Ovary (tissue), 9 donors: ENCODE results near the gene MAST1. TPM values are rescaled to one million over a fixed set of nuclear protein-coding genes. Genes with fewer than 3 reads are reported as not detected.
A peak's percentile ranks its signal among the peaks of the same experiment; 100 is the strongest.

Experiments
- DNase-seq, 5 donors: peaks; one replicate each; pipeline ENCODE4 v3.0.0-alpha.2; 2019 to 2020
- H3K27ac ChIP-seq, 2 donors: fragments of 200-600 bp; one replicate each; pipeline versions ENCODE4 v1.5.1 to v1.8.0; 2019 to 2022
- H3K27me3 ChIP-seq: fragments of 200-600 bp; one replicate; pipeline ENCODE4 v1.8.0; 2022
- H3K36me3 ChIP-seq: fragments of 200-600 bp; sonication (generic); one replicate; pipeline ENCODE4 v1.5.1; 2019
- H3K4me1 ChIP-seq: one replicate; pipeline ENCODE4 v1.8.1; 2013; ENCODE audit warnings: mild to moderate bottlenecking, moderate library complexity; ENCODE audit not compliant: insufficient read depth
- H3K4me3 ChIP-seq: fragments of 200-600 bp; sonication (generic); one replicate; pipeline ENCODE4 v1.5.1; 2017
- H3K9me3 ChIP-seq, 2 donors: fragments of 200-600 bp in 1 of 2; sonication (generic) in 1 of 2; one replicate each; pipeline versions ENCODE4 v1.5.1 to v1.8.1; 2013 to 2019; ENCODE audit warnings: mild to moderate bottlenecking in 1 of 2, moderate library complexity in 1 of 2
- EP300 ChIP-seq: sonication (generic); formaldehyde crosslinking; IDR thresholded peaks from one replicate; pipeline ENCODE4 v1.6.1; 2017; ENCODE audit warnings: antibody characterized with exemption
- POLR2A ChIP-seq: fragments of 450-650 bp; IDR thresholded peaks from one replicate; pipeline ENCODE4 v1.6.1; 2017; ENCODE audit warnings: antibody characterized with exemption, mild to moderate bottlenecking, moderate library complexity
- WGBS, 3 donors: extraction: QIAGEN DNeasy Blood & Tissue Kit in 1 of 3; methylation state at CpG; one replicate each; pipeline versions ENCODE4 v1.1.5 to v1.1.7; 2013 to 2017; 5-methylcytosine and 5-hydroxymethylcytosine counted together
- intact Hi-C, 4 donors: fragments of 100-400 bp; cut with DNase I; formaldehyde crosslinking; loops; one replicate each; pipeline versions ENCODE4 v1.11.0 to v1.15.1; 2022 to 2023
- polyA plus RNA-seq, 2 donors: library from polyadenylated mRNA; stranded (reverse); fragments of 200-250 nt in 1 of 2; fragments of 350-450 nt in 1 of 2; fragmentation: Illumina TruSeq in 1 of 2; extraction: RNeasy Lipid Tissue Mini Kit (QIAGEN cat#74804) in 1 of 2; gene quantifications; one replicate each; pipeline ENCODE4 v1.2.3, GENCODE V29; 2013 to 2014
- total RNA-seq, 7 donors: library from RNA; depleted of rRNA in 2 of 7; stranded (reverse); fragments of >200 nt in 2 of 7; fragmentation: NEBNext Ultra II Directional in 3 of 7; extraction: Animal tissue kit (Norgen Biotek cat#: 25700) in 3 of 7; gene quantifications; one replicate each; pipeline versions ENCODE4 v1.1.0 to v1.2.4, GENCODE V29; 2016 to 2023
- TF ChIP-seq, protein P1 (sequence below), 3 donors: fragments of 450-650 bp in 2 of 3; fragments of 200-600 bp in 1 of 3; IDR thresholded peaks; one replicate each; pipeline versions ENCODE4 v1.5.1 to v1.8.0; 2016 to 2022; ENCODE audit warnings: antibody characterized with exemption in 3 of 3, mild to moderate bottlenecking in 1 of 3
- donor health status: DM: no; HTN: no; CAD: no; lungs with moderate emphysema.
- donor health status: DM: no; HTN: no; CAD: no.
- donor health status: Bipolar disorder and iron deficiency.
- donor health status: DM: yes; HTN: yes; CAD: no.
- donor health status: DM: no; HTN: no; CAD: no.
- donor health status: DM: yes; HTN: yes; CAD: no.

MAST1 gene
- total and polyA plus RNA-seq, 9 donors, result 0.25 to 2.4 (median 1.1) TPM

DNA sequence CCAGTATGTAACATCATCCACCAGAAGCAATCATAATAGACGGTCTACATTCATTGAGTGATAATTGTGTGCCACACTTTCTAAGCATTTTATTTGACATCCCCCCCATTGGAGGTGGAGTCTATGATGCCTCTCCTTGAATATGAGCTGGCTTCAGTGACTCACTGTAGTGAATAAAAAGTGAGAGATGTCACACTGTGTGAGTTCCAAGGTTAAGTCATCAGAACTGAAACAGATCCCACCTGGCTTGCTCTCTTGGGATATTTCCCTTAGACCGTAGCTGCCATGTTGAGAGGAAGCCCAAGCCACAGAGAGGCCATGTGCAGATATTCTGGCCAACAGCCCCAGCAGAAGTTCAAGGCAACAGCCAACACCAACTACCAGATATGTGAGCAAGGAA, 16.6 kb upstream of the MAST1 start:
- intact Hi-C loops, result no loop called here
- H3K27me3 ChIP-seq, result no peaks in the 10 kb centered on the region
- H3K36me3 ChIP-seq, result no peaks in the 10 kb centered on the region
- TF ChIP-seq, protein P1, sequence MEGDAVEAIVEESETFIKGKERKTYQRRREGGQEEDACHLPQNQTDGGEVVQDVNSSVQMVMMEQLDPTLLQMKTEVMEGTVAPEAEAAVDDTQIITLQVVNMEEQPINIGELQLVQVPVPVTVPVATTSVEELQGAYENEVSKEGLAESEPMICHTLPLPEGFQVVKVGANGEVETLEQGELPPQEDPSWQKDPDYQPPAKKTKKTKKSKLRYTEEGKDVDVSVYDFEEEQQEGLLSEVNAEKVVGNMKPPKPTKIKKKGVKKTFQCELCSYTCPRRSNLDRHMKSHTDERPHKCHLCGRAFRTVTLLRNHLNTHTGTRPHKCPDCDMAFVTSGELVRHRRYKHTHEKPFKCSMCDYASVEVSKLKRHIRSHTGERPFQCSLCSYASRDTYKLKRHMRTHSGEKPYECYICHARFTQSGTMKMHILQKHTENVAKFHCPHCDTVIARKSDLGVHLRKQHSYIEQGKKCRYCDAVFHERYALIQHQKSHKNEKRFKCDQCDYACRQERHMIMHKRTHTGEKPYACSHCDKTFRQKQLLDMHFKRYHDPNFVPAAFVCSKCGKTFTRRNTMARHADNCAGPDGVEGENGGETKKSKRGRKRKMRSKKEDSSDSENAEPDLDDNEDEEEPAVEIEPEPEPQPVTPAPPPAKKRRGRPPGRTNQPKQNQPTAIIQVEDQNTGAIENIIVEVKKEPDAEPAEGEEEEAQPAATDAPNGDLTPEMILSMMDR (IDR thresholded peaks at IDR 0.05), result no peak
- no peak for TF ChIP-seq POLR2A
- TF ChIP-seq EP300, result no peak
- peaks cover 3% of the 10 kb centered on the region for H3K4me1 ChIP-seq
- H3K9me3 ChIP-seq, result no peaks in the 10 kb centered on the region
- H3K4me3 ChIP-seq, result no peak overlapping the region
- no peak overlapping the region for H3K27ac ChIP-seq
- DNase-seq, result no peak
- 72 to 89% (median 78%) methylated on average over 2 of the region's 2 CpGs for WGBS, 3 donors

DNA sequence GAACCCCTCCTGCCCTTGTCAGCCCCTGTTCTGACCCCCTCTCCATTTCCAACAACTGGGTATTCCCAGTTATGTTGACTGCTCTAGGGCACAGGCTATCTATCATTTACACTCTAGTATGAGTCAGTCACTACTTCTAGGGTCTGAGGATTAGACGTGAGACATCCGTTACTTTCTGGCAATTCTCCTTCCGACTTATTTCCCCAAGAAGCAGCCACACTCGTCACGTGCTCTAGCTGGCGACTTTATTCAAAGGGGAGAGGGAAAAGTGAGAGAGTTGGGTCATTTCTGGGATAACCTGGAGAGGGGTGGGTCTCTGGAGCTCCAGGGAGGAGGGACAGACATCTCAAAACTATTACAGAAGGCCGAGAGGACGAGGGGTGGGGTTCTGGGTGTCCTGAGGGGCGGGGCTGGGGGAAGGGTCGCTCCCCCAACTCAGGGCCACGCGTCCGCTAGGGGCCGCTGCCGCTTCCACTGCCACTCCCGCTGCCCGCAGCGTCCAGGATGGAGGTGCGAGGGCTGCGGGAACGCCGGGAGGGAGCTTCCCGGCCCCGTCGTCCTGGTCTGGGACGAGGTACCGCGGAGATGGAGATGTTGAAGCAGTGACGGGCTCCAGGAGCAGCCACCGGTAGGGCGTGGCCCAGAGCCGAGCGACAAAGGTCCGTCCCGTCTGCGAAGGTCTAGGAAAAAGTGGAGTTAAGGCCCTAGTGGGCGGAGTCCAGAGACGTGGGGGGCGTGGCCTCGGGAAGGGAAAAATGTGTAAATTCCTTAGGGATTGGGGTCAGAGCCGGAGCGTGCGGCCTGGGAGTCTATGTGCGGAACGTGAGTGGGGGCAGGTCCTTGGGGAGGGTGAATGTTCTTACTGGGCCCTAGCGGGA, 12.8 kb upstream of the MAST1 start:
- peaks cover 5% of the 10 kb centered on the region for H3K4me1 ChIP-seq
- WGBS, 3 donors, result 3 to 5% (median 5%) methylated on average over 46 of the region's 46 CpGs
- H3K9me3 ChIP-seq, result no peaks in the 10 kb centered on the region
- TF ChIP-seq POLR2A (no peak), EP300 (no peak)
- TF ChIP-seq, protein P1 (IDR thresholded peaks at IDR 0.05), result no peak
- intact Hi-C loops, result no loop called here
- DNase-seq, result no peak
- no peak overlapping the region for H3K27ac ChIP-seq
- H3K4me3 ChIP-seq, result no peak overlapping the region
- H3K27me3 ChIP-seq, result no peaks in the 10 kb centered on the region
- no peaks in the 10 kb centered on the region for H3K36me3 ChIP-seq

DNA sequence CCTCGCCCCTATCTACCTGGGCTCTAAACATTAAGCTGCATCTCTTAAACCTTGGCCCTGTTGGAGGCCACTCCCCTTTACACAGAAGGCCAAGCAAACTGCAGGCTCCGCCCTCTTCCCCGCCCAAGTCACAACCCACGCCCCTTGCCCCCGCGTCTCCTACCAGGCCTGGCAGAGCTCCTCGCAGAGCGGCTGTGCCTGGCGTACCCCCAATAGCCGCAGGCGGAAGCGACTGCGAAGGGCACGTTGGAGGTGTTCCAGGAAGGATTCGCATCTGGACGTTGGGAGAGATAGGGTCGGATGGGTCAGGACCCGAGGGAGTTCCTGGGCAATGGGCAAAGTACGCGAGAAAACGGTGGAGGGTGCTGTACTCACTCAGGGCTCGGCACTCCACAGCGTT, 9.8 kb upstream of the MAST1 start:
- Histone ChIP-seq H3K27me3 (peaks cover 6% of the 10 kb centered on the region), H3K4me3 (no peak overlapping the region), H3K4me1 (peaks cover 5% of the 10 kb centered on the region), H3K9me3 (no peaks in the 10 kb centered on the region), H3K36me3 (no peaks in the 10 kb centered on the region), H3K27ac (no peak overlapping the region)
- TF ChIP-seq EP300, result no peak
- TF ChIP-seq, protein P1 (IDR thresholded peaks at IDR 0.05), result no peak
- no peak for TF ChIP-seq POLR2A
- peak in 1 of 5 donors; percentile 50 for DNase-seq
- intact Hi-C loops, result no loop called here
- WGBS, 3 donors, result 4 to 7% (median 4%) methylated on average over 23 of the region's 23 CpGs

DNA sequence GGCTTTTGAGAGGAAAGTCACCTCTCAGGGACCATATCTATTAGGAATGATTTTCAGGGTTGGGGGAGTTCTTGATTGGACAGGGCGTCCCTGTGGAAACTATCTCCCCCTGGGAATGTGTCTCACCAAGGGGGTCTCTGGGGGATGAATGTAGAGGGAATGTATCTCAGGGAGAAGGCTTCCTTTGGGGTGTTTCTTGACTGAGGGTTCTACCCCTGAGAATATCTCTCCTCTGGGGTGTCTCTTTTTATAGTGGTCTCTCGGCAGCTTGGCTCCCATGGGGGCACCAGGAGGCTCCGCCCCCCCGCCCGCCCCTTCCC, 4.9 kb upstream of the MAST1 start:
- no peak overlapping the region for H3K4me3 ChIP-seq
- peaks cover 1% of the 10 kb centered on the region for H3K4me1 ChIP-seq
- TF ChIP-seq POLR2A, result no peak
- no peak for TF ChIP-seq EP300
- TF ChIP-seq, protein P1 (IDR thresholded peaks at IDR 0.05), result no peak
- H3K27ac ChIP-seq, result no peak overlapping the region
- peaks cover 16% of the 10 kb centered on the region for H3K27me3 ChIP-seq
- DNase-seq, result no peak
- intact Hi-C loops, result no loop called here
- 2 to 4% (median 3%) methylated on average over 3 to 5 of the region's 5 CpGs for WGBS, 3 donors
- H3K36me3 ChIP-seq, result no peaks in the 10 kb centered on the region
- H3K9me3 ChIP-seq, result no peaks in the 10 kb centered on the region
